HUES64 (cell line): Measurements from ENCODE around the gene RPF1. TPM values are rescaled to one million over a fixed set of nuclear protein-coding genes. Genes with fewer than 3 reads are reported as not detected.
"Not testable (repeated sequence)": the region's sequence is repeated elsewhere in the genome, so short reads cannot be mapped to it uniquely, and the experiment has no call there.

ENCODE experiments used
- H3K27ac ChIP-seq: 2 replicates; pipeline ENCODE4 v1.7.0; 2013; ENCODE audit warnings: low read depth, low read length, inconsistent platforms
- H3K27me3 ChIP-seq: 2 replicates; pipeline ENCODE4 v1.6.1; 2013; ENCODE audit warnings: mild to moderate bottlenecking, low read length; ENCODE audit not compliant: insufficient read depth
- H3K36me3 ChIP-seq: 2 replicates; pipeline ENCODE4 v1.6.1; 2013; ENCODE audit warnings: mild to moderate bottlenecking, low read length; ENCODE audit not compliant: insufficient read depth
- H3K4me1 ChIP-seq: 2 replicates; pipeline ENCODE4 v1.6.1; 2013; ENCODE audit warnings: mild to moderate bottlenecking, low read length, moderate library complexity; ENCODE audit not compliant: insufficient read depth
- H3K4me3 ChIP-seq: 2 replicates; pipeline ENCODE4 v1.5.1; 2013; ENCODE audit warnings: mild to moderate bottlenecking, low read length, moderate library complexity
- H3K9ac ChIP-seq: 2 replicates; pipeline ENCODE4 v1.6.1; 2013; ENCODE audit warnings: mild to moderate bottlenecking, low read depth, low read length
- H3K9me3 ChIP-seq: 2 replicates; pipeline ENCODE4 v1.6.1; 2013; ENCODE audit warnings: low read depth, low read length; ENCODE audit not compliant: insufficient read depth
- WGBS: fragments of 150-250, 120-280 bp; methylation state at CpG from one replicate; pipeline ENCODE4 v1.1.7; 2013; ENCODE audit warnings: missing lambda C conversion rate; 5-methylcytosine and 5-hydroxymethylcytosine counted together
- polyA plus RNA-seq, 2 experiments: library from polyadenylated mRNA; stranded (reverse); fragments of 50-300 nt; gene quantifications; one replicate each; pipeline ENCODE4 v1.2.3, GENCODE V29; 2013

Gene RPF1
- polyA plus RNA-seq (2013, experiment 1 of 2) = 53.8 TPM
- polyA plus RNA-seq (2013, experiment 2 of 2) = 57.7 TPM

GRCh38 chr1:84478876-84479868 is at the start of gene RPF1:
RPF1 (plus strand) TSS chr1:84479266; CDS start chr1:84479282, 16 bp downstream.
- peaks cover 12% of the 10 kb centered on the region for H3K9me3 ChIP-seq
- peaks cover 7% of the 10 kb centered on the region; the same call in 1 of the 2 replicates for H3K4me1 ChIP-seq
- 6% methylated on average over 51 of the region's 51 CpGs for WGBS
- H3K4me3 ChIP-seq = peak within 1 kb of the TSS; percentile 94
- H3K27me3 ChIP-seq = peaks cover 43% of the 10 kb centered on the region
- H3K9ac ChIP-seq = peak within 1 kb of the TSS; percentile 91
- H3K36me3 ChIP-seq = peaks cover 30% of the 10 kb centered on the region
- peak within 1 kb of the TSS; percentile 87 for H3K27ac ChIP-seq

GRCh38 chr1:84430546-84430945 is 48.5 kb upstream of the RPF1 start:
- H3K27me3 ChIP-seq = no peaks in the 10 kb centered on the region
- H3K9me3 ChIP-seq = no peaks in the 10 kb centered on the region
- no peak overlapping the region for H3K4me3 ChIP-seq
- H3K9ac ChIP-seq = no peak overlapping the region
- no peaks in the 10 kb centered on the region for H3K4me1 ChIP-seq
- H3K36me3 ChIP-seq = no peaks in the 10 kb centered on the region
- 75% methylated on average over 2 of the region's 2 CpGs for WGBS
- no peak overlapping the region for H3K27ac ChIP-seq

- no peak overlapping the region for H3K27ac ChIP-seq
- WGBS = 66% methylated on average over 11 of the region's 11 CpGs
- H3K27me3 ChIP-seq = no peaks in the 10 kb centered on the region
- H3K9ac ChIP-seq = no peak overlapping the region
- H3K9me3 ChIP-seq = no peaks in the 10 kb centered on the region
- H3K4me1 ChIP-seq = peaks cover 13% of the 10 kb centered on the region
- no peaks in the 10 kb centered on the region for H3K36me3 ChIP-seq
- no peak overlapping the region for H3K4me3 ChIP-seq
Observed at GRCh38 chr1:84433258-84434080, 45.6 kb upstream of the RPF1 start.

- H3K4me1 ChIP-seq = peaks cover 13% of the 10 kb centered on the region
- H3K9me3 ChIP-seq = no peaks in the 10 kb centered on the region
- H3K36me3 ChIP-seq = no peaks in the 10 kb centered on the region
- no peak overlapping the region for H3K27ac ChIP-seq
- 81% methylated on average over 6 of the region's 6 CpGs for WGBS
- no peak overlapping the region for H3K9ac ChIP-seq
- H3K27me3 ChIP-seq = no peaks in the 10 kb centered on the region
- no peak overlapping the region for H3K4me3 ChIP-seq
Observed at GRCh38 chr1:84434081-84434769, 44.8 kb upstream of the RPF1 start.

- Histone ChIP-seq H3K4me3 (no peak overlapping the region), H3K36me3 (no peaks in the 10 kb centered on the region), H3K9ac (no peak overlapping the region), H3K4me1 (peaks cover 13% of the 10 kb centered on the region), H3K9me3 (no peaks in the 10 kb centered on the region), H3K27me3 (no peaks in the 10 kb centered on the region), H3K27ac (no peak overlapping the region)
- WGBS = 44% methylated on average over 4 of the region's 4 CpGs
Observed at GRCh38 chr1:84434801-84435549, 44.1 kb upstream of the RPF1 start.

GRCh38 chr1:84436876-84437655 is 42.0 kb upstream of the RPF1 start:
- H3K27me3 ChIP-seq = no peaks in the 10 kb centered on the region
- H3K4me3 ChIP-seq = no peak overlapping the region
- no peak overlapping the region for H3K27ac ChIP-seq
- peaks cover 13% of the 10 kb centered on the region for H3K4me1 ChIP-seq
- H3K9me3 ChIP-seq = no peaks in the 10 kb centered on the region
- WGBS = 96% methylated on average over 4 of the region's 5 CpGs
- H3K36me3 ChIP-seq = no peaks in the 10 kb centered on the region
- no peak overlapping the region for H3K9ac ChIP-seq

GRCh38 chr1:84442256-84442655 is 36.8 kb upstream of the RPF1 start:
- no peaks in the 10 kb centered on the region for H3K36me3 ChIP-seq
- H3K4me1 ChIP-seq = no peaks in the 10 kb centered on the region
- no peaks in the 10 kb centered on the region for H3K27me3 ChIP-seq
- WGBS = 95% methylated on average over 2 of the region's 2 CpGs
- no peaks in the 10 kb centered on the region for H3K9me3 ChIP-seq
- no peak overlapping the region for H3K9ac ChIP-seq
- H3K27ac ChIP-seq = no peak overlapping the region
- H3K4me3 ChIP-seq = no peak overlapping the region

- H3K4me3 ChIP-seq, H3K36me3 ChIP-seq, H3K4me1 ChIP-seq, H3K9ac ChIP-seq, H3K9me3 ChIP-seq, H3K27ac ChIP-seq, H3K27me3 ChIP-seq: not testable (repeated sequence)
- 86% methylated on average over 7 of the region's 7 CpGs for WGBS
Observed at GRCh38 chr1:84442747-84443646, 36.1 kb upstream of the RPF1 start.

GRCh38 chr1:84448704-84449103 is 30.4 kb upstream of the RPF1 start:
- H3K36me3 ChIP-seq, H3K9me3 ChIP-seq, H3K4me3 ChIP-seq, H3K27me3 ChIP-seq, H3K9ac ChIP-seq, H3K27ac ChIP-seq, H3K4me1 ChIP-seq: not testable (repeated sequence)
- 97% methylated on average over 3 of the region's 3 CpGs for WGBS
